ENCODE results near the gene EDC4.

The EDC4 gene

GRCh38 chr16:67837811-67838210 is 35.0 kb upstream of the EDC4 start:
- Histone ChIP-seq H3K4me3 (ENCODE audit: low read length in 2 of 2) (no peak overlapping the region), H3K9ac (ENCODE audit: low read depth in 1 of 2, low read length in 2 of 2) (no peak overlapping the region), H3K4me1 (ENCODE audit: control insufficient read depth in 2 of 2, insufficient read depth in 2 of 2, low read length in 2 of 2) (peaks cover 9% of the 10 kb centered on the region in 2 donors), H3K36me3 (ENCODE audit: control insufficient read depth in 2 of 2, insufficient read depth in 2 of 2, low read length in 2 of 2) (no peaks in the 10 kb centered on the region), H3K9me3 (ENCODE audit: control insufficient read depth in 2 of 2, low read length in 2 of 2) (no peaks in the 10 kb centered on the region), H3K27me3 (ENCODE audit: control insufficient read depth in 2 of 2, insufficient read depth in 2 of 2, low read length in 2 of 2) (no peaks in the 10 kb centered on the region), H3K27ac (ENCODE audit: low read depth in 2 of 2, low read length in 2 of 2) (no peak overlapping the region)

GRCh38 chr16:67841198-67841815 is 31.5 kb upstream of the EDC4 start:
- peak overlapping the region; percentile 97 to 99 for H3K27ac ChIP-seq (ENCODE audit: low read depth in 2 of 2, low read length in 2 of 2)

GRCh38 chr16:67841816-67842508 is 30.9 kb upstream of the EDC4 start, which contains the start of gene THAP11:
TSS of gene THAP11 (plus strand) at chr16:67842320. CDS start at chr16:67842555, 235 bp downstream.
- Histone ChIP-seq H3K27ac (ENCODE audit: low read depth in 2 of 2, low read length in 2 of 2) (peak within 1 kb of the TSS; percentile 97 to 99), H3K4me3 (ENCODE audit: low read length in 2 of 2) (peak within 1 kb of the TSS; percentile 88 to 90), H3K9ac (ENCODE audit: low read depth in 1 of 2, low read length in 2 of 2) (peak within 1 kb of the TSS; percentile 85 to 97), H3K27me3 (ENCODE audit: control insufficient read depth in 2 of 2, insufficient read depth in 2 of 2, low read length in 2 of 2) (no peaks in the 10 kb centered on the region), H3K36me3 (ENCODE audit: control insufficient read depth in 2 of 2, insufficient read depth in 2 of 2, low read length in 2 of 2) (no peaks in the 10 kb centered on the region), H3K9me3 (ENCODE audit: control insufficient read depth in 2 of 2, low read length in 2 of 2) (no peaks in the 10 kb centered on the region), H3K4me1 (ENCODE audit: control insufficient read depth in 2 of 2, insufficient read depth in 2 of 2, low read length in 2 of 2) (peaks cover 35 to 38% of the 10 kb centered on the region in 2 donors)

More at GRCh38 chr16:67841198-67841815, 31.5 kb upstream of the EDC4 start:
- Histone ChIP-seq H3K36me3 (ENCODE audit: control insufficient read depth in 2 of 2, insufficient read depth in 2 of 2, low read length in 2 of 2) (no peaks in the 10 kb centered on the region), H3K4me3 (ENCODE audit: low read length in 2 of 2) (peak overlapping the region; percentile 88 to 90), H3K27me3 (ENCODE audit: control insufficient read depth in 2 of 2, insufficient read depth in 2 of 2, low read length in 2 of 2) (no peaks in the 10 kb centered on the region), H3K9ac (ENCODE audit: low read depth in 1 of 2, low read length in 2 of 2) (peak overlapping the region; percentile 85 to 97), H3K4me1 (ENCODE audit: control insufficient read depth in 2 of 2, insufficient read depth in 2 of 2, low read length in 2 of 2) (peaks cover 35 to 38% of the 10 kb centered on the region in 2 donors), H3K9me3 (ENCODE audit: control insufficient read depth in 2 of 2, low read length in 2 of 2) (no peaks in the 10 kb centered on the region)

GRCh38 chr16:67842509-67843342 is 30.1 kb upstream of the EDC4 start:
- peak overlapping the region; percentile 97 to 99 for H3K27ac ChIP-seq (ENCODE audit: low read depth in 2 of 2, low read length in 2 of 2)

GRCh38 chr16:67843343-67843765 is 29.5 kb upstream of the EDC4 start:
- H3K9ac ChIP-seq (ENCODE audit: low read depth in 1 of 2, low read length in 2 of 2): peak overlapping the region; percentile 72 to 85
- H3K9me3 ChIP-seq (ENCODE audit: control insufficient read depth in 2 of 2, low read length in 2 of 2): no peaks in the 10 kb centered on the region
- peaks cover 44 to 46% of the 10 kb centered on the region in 2 donors for H3K4me1 ChIP-seq (ENCODE audit: control insufficient read depth in 2 of 2, insufficient read depth in 2 of 2, low read length in 2 of 2)
- no peaks in the 10 kb centered on the region for H3K36me3 ChIP-seq (ENCODE audit: control insufficient read depth in 2 of 2, insufficient read depth in 2 of 2, low read length in 2 of 2)
- no peaks in the 10 kb centered on the region for H3K27me3 ChIP-seq (ENCODE audit: control insufficient read depth in 2 of 2, insufficient read depth in 2 of 2, low read length in 2 of 2)
- H3K27ac ChIP-seq (ENCODE audit: low read depth in 2 of 2, low read length in 2 of 2): peak overlapping the region; percentile 97 to 99
- peak overlapping the region; percentile 88 to 90 for H3K4me3 ChIP-seq (ENCODE audit: low read length in 2 of 2)

More at GRCh38 chr16:67842509-67843342, 30.1 kb upstream of the EDC4 start:
- peaks cover 38 to 40% of the 10 kb centered on the region in 2 donors for H3K4me1 ChIP-seq (ENCODE audit: control insufficient read depth in 2 of 2, insufficient read depth in 2 of 2, low read length in 2 of 2)
- no peaks in the 10 kb centered on the region for H3K9me3 ChIP-seq (ENCODE audit: control insufficient read depth in 2 of 2, low read length in 2 of 2)
- H3K27me3 ChIP-seq (ENCODE audit: control insufficient read depth in 2 of 2, insufficient read depth in 2 of 2, low read length in 2 of 2): no peaks in the 10 kb centered on the region
- H3K9ac ChIP-seq (ENCODE audit: low read depth in 1 of 2, low read length in 2 of 2): peak overlapping the region; percentile 85 to 97
- H3K36me3 ChIP-seq (ENCODE audit: control insufficient read depth in 2 of 2, insufficient read depth in 2 of 2, low read length in 2 of 2): no peaks in the 10 kb centered on the region
- H3K4me3 ChIP-seq (ENCODE audit: low read length in 2 of 2): peak overlapping the region; percentile 88 to 90

GRCh38 chr16:67844497-67844896 is 28.4 kb upstream of the EDC4 start:
- no peak overlapping the region for H3K27ac ChIP-seq (ENCODE audit: low read depth in 2 of 2, low read length in 2 of 2)
- peak overlapping the region in 1 of 2 donors; percentile 43 for H3K4me3 ChIP-seq (ENCODE audit: low read length in 2 of 2)
- no peaks in the 10 kb centered on the region for H3K27me3 ChIP-seq (ENCODE audit: control insufficient read depth in 2 of 2, insufficient read depth in 2 of 2, low read length in 2 of 2)
- H3K36me3 ChIP-seq (ENCODE audit: control insufficient read depth in 2 of 2, insufficient read depth in 2 of 2, low read length in 2 of 2): no peaks in the 10 kb centered on the region
- peaks cover 44 to 46% of the 10 kb centered on the region in 2 donors for H3K4me1 ChIP-seq (ENCODE audit: control insufficient read depth in 2 of 2, insufficient read depth in 2 of 2, low read length in 2 of 2)
- H3K9ac ChIP-seq (ENCODE audit: low read depth in 1 of 2, low read length in 2 of 2): peak overlapping the region in 1 of 2 donors; percentile 31
- no peaks in the 10 kb centered on the region for H3K9me3 ChIP-seq (ENCODE audit: control insufficient read depth in 2 of 2, low read length in 2 of 2)

GRCh38 chr16:67845291-67846062 is 27.4 kb upstream of the EDC4 start:
- Histone ChIP-seq H3K27ac (ENCODE audit: low read depth in 2 of 2, low read length in 2 of 2) (peak overlapping the region; percentile 92 to 93), H3K9ac (ENCODE audit: low read depth in 1 of 2, low read length in 2 of 2) (peak overlapping the region; percentile 79), H3K36me3 (ENCODE audit: control insufficient read depth in 2 of 2, insufficient read depth in 2 of 2, low read length in 2 of 2) (no peaks in the 10 kb centered on the region), H3K4me1 (ENCODE audit: control insufficient read depth in 2 of 2, insufficient read depth in 2 of 2, low read length in 2 of 2) (peaks cover 44 to 46% of the 10 kb centered on the region in 2 donors), H3K4me3 (ENCODE audit: low read length in 2 of 2) (peak overlapping the region; percentile 79 to 83), H3K27me3 (ENCODE audit: control insufficient read depth in 2 of 2, insufficient read depth in 2 of 2, low read length in 2 of 2) (no peaks in the 10 kb centered on the region), H3K9me3 (ENCODE audit: control insufficient read depth in 2 of 2, low read length in 2 of 2) (no peaks in the 10 kb centered on the region)

- Histone ChIP-seq H3K4me3 (ENCODE audit: low read length in 2 of 2) (peak overlapping the region; percentile 79 to 83), H3K9ac (ENCODE audit: low read depth in 1 of 2, low read length in 2 of 2) (peak overlapping the region; percentile 79), H3K4me1 (ENCODE audit: control insufficient read depth in 2 of 2, insufficient read depth in 2 of 2, low read length in 2 of 2) (peaks cover 44 to 46% of the 10 kb centered on the region in 2 donors), H3K27ac (ENCODE audit: low read depth in 2 of 2, low read length in 2 of 2) (peak overlapping the region; percentile 92 to 93), H3K36me3 (ENCODE audit: control insufficient read depth in 2 of 2, insufficient read depth in 2 of 2, low read length in 2 of 2) (no peaks in the 10 kb centered on the region), H3K9me3 (ENCODE audit: control insufficient read depth in 2 of 2, low read length in 2 of 2) (no peaks in the 10 kb centered on the region), H3K27me3 (ENCODE audit: control insufficient read depth in 2 of 2, insufficient read depth in 2 of 2, low read length in 2 of 2) (no peaks in the 10 kb centered on the region)
Measured at GRCh38 chr16:67846063-67846319, 26.9 kb upstream of the EDC4 start.

- Histone ChIP-seq H3K9ac (ENCODE audit: low read depth in 1 of 2, low read length in 2 of 2) (peak within 1 kb of the TSS; percentile 79), H3K27me3 (ENCODE audit: control insufficient read depth in 2 of 2, insufficient read depth in 2 of 2, low read length in 2 of 2) (no peaks in the 10 kb centered on the region), H3K36me3 (ENCODE audit: control insufficient read depth in 2 of 2, insufficient read depth in 2 of 2, low read length in 2 of 2) (no peaks in the 10 kb centered on the region), H3K4me3 (ENCODE audit: low read length in 2 of 2) (peak within 1 kb of the TSS; percentile 79 to 83), H3K27ac (ENCODE audit: low read depth in 2 of 2, low read length in 2 of 2) (peak within 1 kb of the TSS; percentile 92 to 93), H3K4me1 (ENCODE audit: control insufficient read depth in 2 of 2, insufficient read depth in 2 of 2, low read length in 2 of 2) (peaks cover 43 to 44% of the 10 kb centered on the region in 2 donors), H3K9me3 (ENCODE audit: control insufficient read depth in 2 of 2, low read length in 2 of 2) (no peaks in the 10 kb centered on the region)
Measured at GRCh38 chr16:67846320-67847063, 26.4 kb upstream of the EDC4 start, which contains the start of gene NUTF2. TSS of gene NUTF2 (plus strand) at chr16:67846933. CDS start at chr16:67865131, 18,198 bp downstream.

Measured in mucosa of rectum (tissue), 2 donors.